ENCODE measurements around the gene STK10.

DNA sequence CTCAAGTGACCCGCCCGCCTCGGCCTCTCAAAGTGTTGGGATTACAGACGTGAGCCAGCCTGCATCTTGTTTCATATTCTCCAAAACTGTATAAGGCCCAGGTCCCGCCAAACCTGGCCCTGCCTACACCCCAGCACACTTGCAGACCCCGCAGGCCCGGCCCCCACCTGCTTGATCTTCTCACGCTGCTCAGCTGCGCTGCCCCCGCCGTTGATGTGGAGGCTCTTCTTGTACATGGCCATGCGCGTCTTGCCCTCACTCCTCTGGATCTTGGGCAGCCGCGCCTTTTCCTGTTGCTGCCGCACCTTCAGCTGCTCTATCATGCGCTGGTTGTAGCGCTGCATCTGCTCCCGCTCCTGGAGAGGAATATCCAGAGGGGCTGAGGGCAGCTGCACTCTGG is 132.6 kb downstream of the STK10 start:
- TF ChIP-seq, protein P1, sequence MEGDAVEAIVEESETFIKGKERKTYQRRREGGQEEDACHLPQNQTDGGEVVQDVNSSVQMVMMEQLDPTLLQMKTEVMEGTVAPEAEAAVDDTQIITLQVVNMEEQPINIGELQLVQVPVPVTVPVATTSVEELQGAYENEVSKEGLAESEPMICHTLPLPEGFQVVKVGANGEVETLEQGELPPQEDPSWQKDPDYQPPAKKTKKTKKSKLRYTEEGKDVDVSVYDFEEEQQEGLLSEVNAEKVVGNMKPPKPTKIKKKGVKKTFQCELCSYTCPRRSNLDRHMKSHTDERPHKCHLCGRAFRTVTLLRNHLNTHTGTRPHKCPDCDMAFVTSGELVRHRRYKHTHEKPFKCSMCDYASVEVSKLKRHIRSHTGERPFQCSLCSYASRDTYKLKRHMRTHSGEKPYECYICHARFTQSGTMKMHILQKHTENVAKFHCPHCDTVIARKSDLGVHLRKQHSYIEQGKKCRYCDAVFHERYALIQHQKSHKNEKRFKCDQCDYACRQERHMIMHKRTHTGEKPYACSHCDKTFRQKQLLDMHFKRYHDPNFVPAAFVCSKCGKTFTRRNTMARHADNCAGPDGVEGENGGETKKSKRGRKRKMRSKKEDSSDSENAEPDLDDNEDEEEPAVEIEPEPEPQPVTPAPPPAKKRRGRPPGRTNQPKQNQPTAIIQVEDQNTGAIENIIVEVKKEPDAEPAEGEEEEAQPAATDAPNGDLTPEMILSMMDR (IDR thresholded peaks at IDR 0.05; ENCODE audit: low read depth, low read length, poor library complexity, severe bottlenecking) = no peak
- no peak for TF ChIP-seq EZH2phosphoT487 (IDR thresholded peaks at IDR 0.05; ENCODE audit: borderline replicate concordance, low read length)

All from DOHH2 (cell line).